Keratinocyte (primary cell): ENCODE measurements around the gene TIMP2. TPM values are rescaled to one million over a fixed set of nuclear protein-coding genes. Genes with fewer than 3 reads are reported as not detected.

Source experiments
- DNase-seq: peaks from one replicate; pipeline ENCODE4 v3.0.0-alpha.2; 2011; ENCODE audit warnings: low read depth, missing footprints, low spot score
- FAIRE-seq: peaks from 2 replicates; lab custom pipeline; 2011; peaks lifted over from hg19 to GRCh38; lab: Jason Lieb, UNC
- H2AFZ ChIP-seq: 2 replicates; pipeline ENCODE4 v1.6.0; 2012; ENCODE audit warnings: low read length, control low read depth, inconsistent platforms; ENCODE audit not compliant: control insufficient read depth
- H3K27ac ChIP-seq: 2 replicates; pipeline ENCODE4 v1.5.1; 2011; ENCODE audit warnings: low read length; ENCODE audit not compliant: control insufficient read depth, insufficient read depth
- H3K27me3 ChIP-seq: 3 replicates; pipeline ENCODE4 v1.6.0; 2011; ENCODE audit warnings: low read length; ENCODE audit not compliant: control insufficient read depth, insufficient read depth; ENCODE audit errors: extremely low read depth
- H3K36me3 ChIP-seq, 2 experiments: 2 replicates in 1 of 2; 3 replicates in 1 of 2; pipeline ENCODE4 v1.5.1; 2011; ENCODE audit warnings: low read length in 2 of 2, mild to moderate bottlenecking in 1 of 2; ENCODE audit not compliant: control insufficient read depth in 2 of 2, insufficient read depth in 2 of 2; ENCODE audit errors: extremely low read depth in 1 of 2
- H3K4me1 ChIP-seq: 3 replicates; pipeline ENCODE4 v1.5.1; 2011; ENCODE audit warnings: low read length; ENCODE audit not compliant: control insufficient read depth, insufficient read depth; ENCODE audit errors: extremely low read depth
- H3K4me2 ChIP-seq: 3 replicates; pipeline ENCODE4 v1.6.0; 2011; ENCODE audit warnings: low read depth, low read length; ENCODE audit not compliant: control insufficient read depth, insufficient read depth; ENCODE audit errors: extremely low read depth
- H3K4me3 ChIP-seq, 3 experiments: fragments of 200-600 bp in 1 of 3; sonication (generic) in 1 of 3; 2 replicates in 2 of 3; 3 replicates in 1 of 3; pipeline ENCODE4 v1.5.1; 2011 to 2016; ENCODE audit warnings: low read length in 3 of 3, mild to moderate bottlenecking in 3 of 3, control low read depth in 2 of 3, inconsistent platforms in 1 of 3, low read depth in 1 of 3, mixed read lengths in 1 of 3, mixed run types in 1 of 3, moderate library complexity in 1 of 3; ENCODE audit not compliant: control insufficient read depth in 2 of 3, insufficient read depth in 2 of 3; ENCODE audit errors: extremely low read depth in 1 of 3
- H3K79me2 ChIP-seq: 2 replicates; pipeline ENCODE4 v1.6.0; 2012; ENCODE audit warnings: low read length; ENCODE audit not compliant: control insufficient read depth, insufficient read depth
- H3K9ac ChIP-seq: 3 replicates; pipeline ENCODE4 v1.6.0; 2011; ENCODE audit warnings: low read length; ENCODE audit not compliant: control insufficient read depth, insufficient read depth; ENCODE audit errors: extremely low read depth
- H3K9me1 ChIP-seq: 3 replicates; pipeline ENCODE4 v1.6.0; 2011; ENCODE audit warnings: low read length; ENCODE audit not compliant: control insufficient read depth, insufficient read depth; ENCODE audit errors: extremely low read depth
- H3K9me3 ChIP-seq: 2 replicates; pipeline ENCODE4 v1.5.1; 2012; ENCODE audit warnings: low read depth, low read length; ENCODE audit not compliant: control insufficient read depth
- H4K20me1 ChIP-seq: 3 replicates; pipeline ENCODE4 v1.6.0; 2011; ENCODE audit warnings: low read length; ENCODE audit not compliant: control insufficient read depth, insufficient read depth; ENCODE audit errors: extremely low read depth
- EZH2 ChIP-seq: IDR thresholded peaks from one replicate; pipeline ENCODE4 v1.6.1; 2012; ENCODE audit warnings: inconsistent platforms, mild to moderate bottlenecking, low read length, moderate library complexity
- dilution Hi-C: fragments of 300-500 bp; cut with MboI; formaldehyde crosslinking; loops from one replicate; pipeline ENCODE4 v1.7.0; 2020; ENCODE audit warnings: low sequenced_read_pairs; ENCODE audit not compliant: extremely low pct_ligation_motif_present
- polyA plus RNA-seq, 5 experiments: library from polyadenylated mRNA; depleted of rRNA in 3 of 5; stranded (reverse) in 3 of 5; stranded (forward) in 1 of 5; unstranded in 1 of 5; fragments of >200 nt; gene quantifications; 1 replicate in 1 of 5; 2 replicates in 3 of 5; 3 replicates in 1 of 5; pipeline versions ENCODE4 v1.2.1 to v1.2.3, GENCODE V29; 2011 to 2012; ENCODE audit warnings: missing spikeins in 2 of 5, low read depth in 1 of 5, low replicate concordance in 1 of 5
- TF ChIP-seq, protein P1 (sequence below), 3 experiments: IDR thresholded peaks in 1 of 3; conservative IDR thresholded peaks in 1 of 3; optimal IDR thresholded peaks in 1 of 3; 2 replicates in 2 of 3; 3 replicates in 1 of 3; pipeline versions ENCODE3 to v1.5.1; 2011; ENCODE audit warnings: low read length in 3 of 3, mild to moderate bottlenecking in 3 of 3, moderate library complexity in 2 of 3, control low read depth in 1 of 3, inconsistent platforms in 1 of 3; ENCODE audit not compliant: insufficient read depth in 2 of 3; ENCODE audit errors: extremely low read depth in 1 of 3

The TIMP2 gene
- polyA plus RNA-seq, 1 donor (not counting 4 experiments of a cell fraction or from before 2014, with no cell fraction given) = 1.2 TPM

DNA sequence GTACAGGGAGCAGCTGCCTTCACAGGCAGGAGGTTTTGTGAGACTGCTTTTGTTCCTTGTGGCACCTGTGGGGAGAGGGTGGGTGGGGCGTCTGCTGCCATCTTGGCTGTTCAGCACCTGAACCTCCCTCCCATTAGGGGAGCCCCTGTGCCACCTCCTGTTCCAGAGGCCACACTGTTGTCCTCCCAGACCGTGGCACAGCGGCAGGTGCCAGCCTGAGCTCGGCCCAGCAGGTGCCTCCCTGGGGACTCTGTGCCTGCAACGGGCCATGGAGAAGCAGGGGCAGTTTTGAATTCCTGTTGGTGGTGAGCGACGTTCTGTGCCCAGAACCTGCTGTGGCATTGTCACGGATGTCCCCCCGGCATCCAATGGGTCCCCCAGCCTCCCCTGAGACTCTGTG lies 44.7 kb upstream of the TIMP2 start:
- Histone ChIP-seq H3K79me2 (no peaks in the 10 kb centered on the region), H2AFZ (no peak overlapping the region), H3K9ac (no peak overlapping the region), H3K9me1 (no peaks in the 10 kb centered on the region), H3K27ac (no peak overlapping the region), H3K4me1 (peaks cover 8% of the 10 kb centered on the region), H4K20me1 (peaks cover 2% of the 10 kb centered on the region), H3K4me3 (no peak overlapping the region), H3K27me3 (no peaks in the 10 kb centered on the region), H3K4me2 (no peak overlapping the region), H3K9me3 (no peaks in the 10 kb centered on the region), H3K36me3 (peaks cover 0 to 9% of the 10 kb centered on the region in 2 experiments)
- TF ChIP-seq EZH2 = no peak
- TF ChIP-seq, protein P1, sequence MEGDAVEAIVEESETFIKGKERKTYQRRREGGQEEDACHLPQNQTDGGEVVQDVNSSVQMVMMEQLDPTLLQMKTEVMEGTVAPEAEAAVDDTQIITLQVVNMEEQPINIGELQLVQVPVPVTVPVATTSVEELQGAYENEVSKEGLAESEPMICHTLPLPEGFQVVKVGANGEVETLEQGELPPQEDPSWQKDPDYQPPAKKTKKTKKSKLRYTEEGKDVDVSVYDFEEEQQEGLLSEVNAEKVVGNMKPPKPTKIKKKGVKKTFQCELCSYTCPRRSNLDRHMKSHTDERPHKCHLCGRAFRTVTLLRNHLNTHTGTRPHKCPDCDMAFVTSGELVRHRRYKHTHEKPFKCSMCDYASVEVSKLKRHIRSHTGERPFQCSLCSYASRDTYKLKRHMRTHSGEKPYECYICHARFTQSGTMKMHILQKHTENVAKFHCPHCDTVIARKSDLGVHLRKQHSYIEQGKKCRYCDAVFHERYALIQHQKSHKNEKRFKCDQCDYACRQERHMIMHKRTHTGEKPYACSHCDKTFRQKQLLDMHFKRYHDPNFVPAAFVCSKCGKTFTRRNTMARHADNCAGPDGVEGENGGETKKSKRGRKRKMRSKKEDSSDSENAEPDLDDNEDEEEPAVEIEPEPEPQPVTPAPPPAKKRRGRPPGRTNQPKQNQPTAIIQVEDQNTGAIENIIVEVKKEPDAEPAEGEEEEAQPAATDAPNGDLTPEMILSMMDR (optimal IDR thresholded peaks at IDR 0.05 in 1 of 3, IDR thresholded peaks at IDR 0.05 in 1 of 3, conservative IDR thresholded peaks at IDR 0.05 in 1 of 3; ENCODE audit: extremely low read depth in 1 of 3, insufficient read depth in 2 of 3, low read length in 3 of 3) = no peak
- dilution Hi-C loops = no loop called here
- no peak for FAIRE-seq
- no peak for DNase-seq

DNA sequence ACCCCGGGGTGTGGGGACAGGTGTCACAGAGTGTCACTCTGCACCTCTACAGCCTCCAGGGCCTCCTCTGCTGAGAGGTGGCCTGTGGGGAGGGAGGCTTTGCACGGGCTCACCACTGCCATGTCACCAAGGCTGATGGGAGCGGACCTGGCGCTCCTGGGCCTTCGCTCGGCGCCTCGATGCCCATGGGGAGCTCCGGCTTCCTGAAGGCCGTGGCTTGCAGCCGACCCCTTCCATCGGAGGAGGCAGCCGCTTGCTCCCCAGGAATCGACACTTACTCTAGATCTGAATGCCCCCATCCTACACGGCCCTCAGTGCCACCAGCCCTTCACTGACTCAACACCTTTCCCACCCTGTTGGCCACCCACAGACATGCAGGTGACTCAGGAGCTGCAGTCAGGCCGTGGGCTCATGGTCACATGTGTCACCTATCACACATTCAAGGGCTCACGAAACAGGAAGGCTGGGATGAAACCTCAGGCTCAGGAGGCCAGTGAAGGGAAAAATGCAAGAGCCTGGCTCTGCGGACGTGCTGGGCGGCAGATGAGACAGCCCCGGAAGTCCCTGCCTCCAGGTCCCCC lies 42.7 kb upstream of the TIMP2 start:
- DNase-seq (no peak), FAIRE-seq (no peak)
- Histone ChIP-seq H3K9me3 (no peaks in the 10 kb centered on the region), H4K20me1 (peaks cover 2% of the 10 kb centered on the region), H3K4me2 (no peak overlapping the region), H3K27me3 (no peaks in the 10 kb centered on the region), H3K9me1 (no peaks in the 10 kb centered on the region), H3K36me3 (peaks cover 0 to 7% of the 10 kb centered on the region in 2 experiments), H3K27ac (no peak overlapping the region), H3K9ac (no peak overlapping the region), H2AFZ (no peak overlapping the region), H3K4me3 (no peak overlapping the region), H3K4me1 (peaks cover 5% of the 10 kb centered on the region), H3K79me2 (no peaks in the 10 kb centered on the region)
- dilution Hi-C loops = no loop called here
- TF ChIP-seq, protein P1 (optimal IDR thresholded peaks at IDR 0.05 in 1 of 3, IDR thresholded peaks at IDR 0.05 in 1 of 3, conservative IDR thresholded peaks at IDR 0.05 in 1 of 3; ENCODE audit: extremely low read depth in 1 of 3, insufficient read depth in 2 of 3, low read length in 3 of 3) = no peak
- no peak for TF ChIP-seq EZH2
